ENCODE data around the gene FAIM2.

DNA sequence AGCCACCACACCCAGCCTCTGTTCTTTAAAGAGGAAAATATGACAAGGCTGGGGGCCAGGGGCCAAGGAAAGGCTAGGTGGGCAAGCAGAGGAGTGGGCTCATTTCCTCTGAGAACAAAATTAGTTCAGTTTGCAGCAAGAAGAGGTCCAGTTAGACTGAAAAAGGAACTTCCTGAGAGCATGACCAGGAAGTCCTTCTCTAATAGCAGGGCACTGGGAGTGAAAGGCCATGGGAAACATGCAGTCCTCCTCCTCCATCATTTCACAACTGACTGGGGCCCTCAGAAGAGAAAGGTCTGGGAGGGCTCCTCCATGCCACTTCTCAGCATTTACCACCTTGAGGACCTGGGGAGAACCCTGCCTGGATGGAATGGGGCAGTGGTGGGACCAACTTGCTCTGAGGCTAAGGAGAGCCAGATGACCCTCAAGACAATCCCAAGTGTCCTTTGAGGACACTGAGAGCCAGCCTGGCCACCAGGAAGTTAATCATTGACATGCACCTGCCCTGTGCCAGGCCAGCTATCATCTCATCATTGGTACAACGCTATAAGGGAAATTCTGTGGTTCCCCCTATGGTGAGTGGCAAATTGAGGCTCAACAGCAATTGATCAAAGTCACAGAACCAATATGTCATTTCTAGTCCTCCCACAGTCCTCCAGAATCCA is 48.8 kb upstream of the FAIM2 start:
- TF ChIP-seq, protein P1, sequence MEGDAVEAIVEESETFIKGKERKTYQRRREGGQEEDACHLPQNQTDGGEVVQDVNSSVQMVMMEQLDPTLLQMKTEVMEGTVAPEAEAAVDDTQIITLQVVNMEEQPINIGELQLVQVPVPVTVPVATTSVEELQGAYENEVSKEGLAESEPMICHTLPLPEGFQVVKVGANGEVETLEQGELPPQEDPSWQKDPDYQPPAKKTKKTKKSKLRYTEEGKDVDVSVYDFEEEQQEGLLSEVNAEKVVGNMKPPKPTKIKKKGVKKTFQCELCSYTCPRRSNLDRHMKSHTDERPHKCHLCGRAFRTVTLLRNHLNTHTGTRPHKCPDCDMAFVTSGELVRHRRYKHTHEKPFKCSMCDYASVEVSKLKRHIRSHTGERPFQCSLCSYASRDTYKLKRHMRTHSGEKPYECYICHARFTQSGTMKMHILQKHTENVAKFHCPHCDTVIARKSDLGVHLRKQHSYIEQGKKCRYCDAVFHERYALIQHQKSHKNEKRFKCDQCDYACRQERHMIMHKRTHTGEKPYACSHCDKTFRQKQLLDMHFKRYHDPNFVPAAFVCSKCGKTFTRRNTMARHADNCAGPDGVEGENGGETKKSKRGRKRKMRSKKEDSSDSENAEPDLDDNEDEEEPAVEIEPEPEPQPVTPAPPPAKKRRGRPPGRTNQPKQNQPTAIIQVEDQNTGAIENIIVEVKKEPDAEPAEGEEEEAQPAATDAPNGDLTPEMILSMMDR (IDR thresholded peaks at IDR 0.05; ENCODE audit: insufficient read depth, low read length), result no peak
- TF ChIP-seq GABPA (IDR thresholded peaks at IDR 0.05; ENCODE audit: low read depth), result no peak
